Caco-2 (cell line): ENCODE data around the gene MICALL1. TPM values are rescaled to one million over a fixed set of nuclear protein-coding genes. Genes with fewer than 3 reads are reported as not detected.

Experiments used
- BruUV-seq: library from RNA; stranded (reverse); fragments of 400-500 nt; replicated peaks from 2 replicates; lab custom pipeline; 2021; lab: Mats Ljungman, UMichigan
- CTCF ChIA-PET: fragments of 300-600 bp; sonication (Branson Sonifier 250); formaldehyde crosslinking; loops from one replicate; lab custom pipeline; 2022; ENCODE audit warnings: antibody characterized with exemption; lab: Charles Lee
- POLR2A ChIA-PET: fragments of 300-600 bp; sonication (Branson Sonifier 250); formaldehyde crosslinking; loops from one replicate; lab custom pipeline; 2022; ENCODE audit warnings: antibody characterized with exemption; lab: Charles Lee
- DNase-seq, 2 experiments: peaks; one replicate each; pipeline versions ENCODE4 v3.0.0 to v3.0.0-alpha.2; 2020 to 2022
- H3K27me3 ChIP-seq: replicated peaks from 2 replicates; pipeline ENCODE4 v1.6.0; 2011; ENCODE audit warnings: low read length; ENCODE audit not compliant: control insufficient read depth, insufficient read depth
- H3K36me3 ChIP-seq: 2 replicates; pipeline ENCODE4 v1.5.1; 2011; ENCODE audit warnings: low read length; ENCODE audit not compliant: control insufficient read depth, insufficient read depth
- H3K4me1 ChIP-seq: fragments of 250-450 bp; sonication (Bioruptor Pico); 2 replicates; pipeline ENCODE4 v1.5.1; 2020; ENCODE audit warnings: mild to moderate bottlenecking
- H3K4me3 ChIP-seq: 2 replicates; pipeline ENCODE4 v1.5.1; 2011; ENCODE audit warnings: low read depth, mild to moderate bottlenecking, control low read depth, low read length
- H3K9me3 ChIP-seq: fragments of 250-450 bp; sonication (Bioruptor Pico); 2 replicates; pipeline ENCODE4 v1.5.1; 2020; ENCODE audit warnings: mild to moderate bottlenecking, moderate library complexity
- H3K27ac Mint-ChIP-seq: one replicate; pipeline ENCODE4 v1.8.0; 2022; ENCODE audit warnings: mixed read lengths; ENCODE audit not compliant: unreplicated experiment
- H3K27me3 Mint-ChIP-seq: one replicate; pipeline ENCODE4 v1.8.0; 2022; ENCODE audit warnings: mixed read lengths; ENCODE audit not compliant: insufficient read depth, unreplicated experiment
- H3K36me3 Mint-ChIP-seq: one replicate; pipeline ENCODE4 v1.8.0; 2022; ENCODE audit warnings: mild to moderate bottlenecking, mixed read lengths; ENCODE audit not compliant: insufficient read depth, unreplicated experiment
- H3K4me1 Mint-ChIP-seq: one replicate; pipeline ENCODE4 v1.8.0; 2022; ENCODE audit warnings: low read depth, mixed read lengths; ENCODE audit not compliant: unreplicated experiment
- H3K4me3 Mint-ChIP-seq: one replicate; pipeline ENCODE4 v1.8.0; 2022; ENCODE audit warnings: mild to moderate bottlenecking, moderate library complexity, mixed read lengths; ENCODE audit not compliant: unreplicated experiment
- H3K9me3 Mint-ChIP-seq: one replicate; pipeline ENCODE4 v1.8.0; 2022; ENCODE audit warnings: mixed read lengths; ENCODE audit not compliant: unreplicated experiment
- intact Hi-C: fragments of 100-400 bp; cut with micrococcal nuclease; formaldehyde crosslinking; loops from one replicate; pipeline ENCODE4 v1.10.0; 2022; ENCODE audit not compliant: unreplicated experiment
- total RNA-seq: library from RNA; stranded (reverse); gene quantifications from 2 replicates; pipeline ENCODE4 v1.2.3, GENCODE V29; 2022
- TF ChIP-seq, protein P1 (sequence below), 2 experiments: fragments of 200-600 bp in 1 of 2; IDR thresholded peaks; 1 replicate in 1 of 2; 2 replicates in 1 of 2; pipeline versions ENCODE4 v1.5.1 to v1.8.0; 2011 to 2022; ENCODE audit warnings: antibody characterized with exemption in 1 of 2, control low read depth in 1 of 2, inconsistent platforms in 1 of 2, low read depth in 1 of 2, low read length in 1 of 2, mild to moderate bottlenecking in 1 of 2, moderate library complexity in 1 of 2; ENCODE audit not compliant: insufficient read depth in 1 of 2, severe bottlenecking in 1 of 2, unreplicated experiment in 1 of 2

Gene MICALL1
- total RNA-seq, 1 experiment from 2014 or later, result 46.7 TPM

DNA sequence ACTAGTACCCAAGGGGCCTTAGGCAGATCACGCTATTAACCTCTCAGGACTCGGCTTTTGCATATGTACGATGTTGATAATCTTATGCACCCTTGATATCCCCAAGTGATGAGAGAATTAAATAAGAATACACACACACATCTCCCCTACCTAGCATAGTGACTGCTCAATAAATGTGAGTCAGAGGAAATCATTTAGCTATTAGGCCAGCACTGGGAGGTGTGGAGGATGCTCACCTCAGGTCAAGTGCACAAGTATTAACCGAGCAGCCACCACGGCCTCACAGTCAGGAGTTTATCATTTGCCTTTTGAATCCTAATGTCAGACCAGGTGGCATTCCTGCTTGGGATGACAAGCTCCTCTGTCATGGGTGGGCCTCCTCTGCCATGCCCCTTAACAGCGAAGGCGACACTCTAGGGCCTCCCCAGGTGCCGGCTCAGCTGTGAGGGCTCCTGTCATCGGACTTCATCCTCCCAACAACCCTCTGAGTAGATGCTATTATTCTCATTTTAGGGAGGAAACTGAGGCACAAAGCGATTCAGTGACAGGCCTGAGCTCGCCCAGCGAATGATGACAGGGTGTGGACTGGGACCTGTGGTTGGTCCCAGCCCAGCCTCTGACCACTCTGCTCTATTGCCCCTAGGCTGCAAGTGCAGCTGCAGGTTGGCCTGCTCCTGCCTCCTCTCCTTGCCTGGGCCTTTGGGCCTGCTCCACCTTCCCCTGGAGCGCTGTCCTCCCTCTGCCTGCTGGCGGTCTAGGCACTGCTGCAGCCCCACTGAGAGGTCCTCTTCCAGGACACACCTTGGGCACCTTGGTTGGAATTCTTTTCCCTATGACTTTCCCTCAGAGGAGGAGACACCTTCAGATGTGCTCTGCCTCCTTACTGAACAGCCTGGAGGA is 83.3 kb downstream of the MICALL1 start:
- intact Hi-C loops, result no loop called here

DNA sequence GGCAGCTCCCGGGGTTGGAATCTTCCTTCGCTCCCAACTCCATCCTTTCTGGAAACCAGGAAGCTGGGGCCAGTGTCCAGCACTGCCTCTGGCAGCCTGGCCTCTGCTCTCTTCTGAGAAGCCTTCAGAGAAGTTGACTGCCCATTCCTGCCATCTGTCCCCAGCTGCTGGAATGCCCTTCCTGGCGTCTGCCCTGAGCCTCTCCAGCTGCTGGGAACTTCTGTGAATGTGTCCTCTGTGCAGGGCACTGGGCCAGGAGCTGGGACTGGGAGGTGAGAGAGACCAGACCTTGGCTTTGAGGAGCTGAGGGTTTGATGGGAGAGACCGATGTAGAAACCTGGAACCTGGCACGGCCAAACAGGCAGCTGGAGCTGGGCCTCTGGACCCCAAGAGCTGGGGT is 84.2 kb downstream of the MICALL1 start:
- H3K27me3 Mint-ChIP-seq, result no peaks in the 10 kb centered on the region
- H3K9me3 ChIP-seq, result no peaks in the 10 kb centered on the region
- DNase-seq, result no peak
- ChIA-PET POLR2A (no interaction called here), CTCF (interaction anchor here (0.9 kb wide), 1 partner anchor 103 kb away, joined by 3 read pairs; no protein-coding TSS in a partner anchor)
- H3K4me1 ChIP-seq, result no peaks in the 10 kb centered on the region
- H3K4me3 Mint-ChIP-seq, result no peak overlapping the region
- no peak overlapping the region for H3K27ac Mint-ChIP-seq
- H3K9me3 Mint-ChIP-seq, result no peaks in the 10 kb centered on the region
- H3K36me3 ChIP-seq, result no peaks in the 10 kb centered on the region
- H3K4me1 Mint-ChIP-seq, result no peaks in the 10 kb centered on the region
- H3K4me3 ChIP-seq, result no peak overlapping the region
- BruUV-seq, result no TSS peak
- peaks cover 4% of the 10 kb centered on the region for H3K36me3 Mint-ChIP-seq
- no peaks in the 10 kb centered on the region; the same call in 1 of the 2 replicates for H3K27me3 ChIP-seq
- TF ChIP-seq, protein P1, sequence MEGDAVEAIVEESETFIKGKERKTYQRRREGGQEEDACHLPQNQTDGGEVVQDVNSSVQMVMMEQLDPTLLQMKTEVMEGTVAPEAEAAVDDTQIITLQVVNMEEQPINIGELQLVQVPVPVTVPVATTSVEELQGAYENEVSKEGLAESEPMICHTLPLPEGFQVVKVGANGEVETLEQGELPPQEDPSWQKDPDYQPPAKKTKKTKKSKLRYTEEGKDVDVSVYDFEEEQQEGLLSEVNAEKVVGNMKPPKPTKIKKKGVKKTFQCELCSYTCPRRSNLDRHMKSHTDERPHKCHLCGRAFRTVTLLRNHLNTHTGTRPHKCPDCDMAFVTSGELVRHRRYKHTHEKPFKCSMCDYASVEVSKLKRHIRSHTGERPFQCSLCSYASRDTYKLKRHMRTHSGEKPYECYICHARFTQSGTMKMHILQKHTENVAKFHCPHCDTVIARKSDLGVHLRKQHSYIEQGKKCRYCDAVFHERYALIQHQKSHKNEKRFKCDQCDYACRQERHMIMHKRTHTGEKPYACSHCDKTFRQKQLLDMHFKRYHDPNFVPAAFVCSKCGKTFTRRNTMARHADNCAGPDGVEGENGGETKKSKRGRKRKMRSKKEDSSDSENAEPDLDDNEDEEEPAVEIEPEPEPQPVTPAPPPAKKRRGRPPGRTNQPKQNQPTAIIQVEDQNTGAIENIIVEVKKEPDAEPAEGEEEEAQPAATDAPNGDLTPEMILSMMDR (IDR thresholded peaks at IDR 0.05; ENCODE audit: insufficient read depth in 1 of 2, low read depth in 1 of 2, low read length in 1 of 2, severe bottlenecking in 1 of 2, unreplicated experiment in 1 of 2), result no peak
- intact Hi-C loops, result no loop called here

More for the DNA sequence above, 83.3 kb downstream of the MICALL1 start:
- no peak overlapping the region for H3K4me3 Mint-ChIP-seq
- H3K27ac Mint-ChIP-seq, result no peak overlapping the region
- no peaks in the 10 kb centered on the region for H3K4me1 Mint-ChIP-seq
- H3K4me1 ChIP-seq, result no peaks in the 10 kb centered on the region
- no peaks in the 10 kb centered on the region for H3K36me3 ChIP-seq
- no peaks in the 10 kb centered on the region for H3K9me3 Mint-ChIP-seq
- no peaks in the 10 kb centered on the region for H3K27me3 Mint-ChIP-seq
- TF ChIP-seq, protein P1 (IDR thresholded peaks at IDR 0.05; ENCODE audit: insufficient read depth in 1 of 2, low read depth in 1 of 2, low read length in 1 of 2, severe bottlenecking in 1 of 2, unreplicated experiment in 1 of 2), result no peak
- H3K4me3 ChIP-seq, result no peak overlapping the region
- BruUV-seq, result no TSS peak
- CTCF ChIA-PET, result interaction anchor here (0.9 kb wide), 1 partner anchor 102 kb away, joined by 3 read pairs; no protein-coding TSS in a partner anchor
- H3K27me3 ChIP-seq, result no peaks in the 10 kb centered on the region; the same call in 1 of the 2 replicates
- POLR2A ChIA-PET, result no interaction called here
- H3K36me3 Mint-ChIP-seq, result peaks cover 4% of the 10 kb centered on the region
- no peaks in the 10 kb centered on the region for H3K9me3 ChIP-seq
- DNase-seq, result no peak

DNA sequence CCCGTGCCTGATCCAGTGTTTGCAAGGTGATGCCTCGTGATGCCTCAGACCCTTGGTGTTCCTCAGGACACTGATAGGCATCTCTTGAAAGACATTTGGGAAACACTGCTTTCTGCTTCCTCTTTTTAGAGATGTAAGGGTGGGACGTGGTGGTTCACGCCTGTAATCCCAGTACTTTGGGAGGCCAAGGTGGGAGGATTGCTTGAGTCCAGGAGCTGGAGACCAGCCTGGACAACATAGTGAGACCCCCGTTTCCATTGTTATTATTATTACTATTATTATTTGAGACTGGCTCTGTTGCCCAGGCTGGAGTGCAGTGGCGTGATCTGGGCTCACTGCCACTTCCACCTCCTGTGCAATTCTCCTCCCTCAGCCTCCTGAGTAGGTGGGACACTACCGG is 84.8 kb downstream of the MICALL1 start:
- Histone ChIP-seq H3K36me3 (no peaks in the 10 kb centered on the region), H3K4me3 (no peak overlapping the region), H3K9me3 (no peaks in the 10 kb centered on the region), H3K27me3 (no peaks in the 10 kb centered on the region; the same call in 1 of the 2 replicates), H3K4me1 (no peaks in the 10 kb centered on the region)
- intact Hi-C loops, result no loop called here
- Mint-ChIP-seq H3K4me3 (no peak overlapping the region), H3K36me3 (no peaks in the 10 kb centered on the region), H3K27ac (no peak overlapping the region), H3K4me1 (no peaks in the 10 kb centered on the region), H3K9me3 (no peaks in the 10 kb centered on the region), H3K27me3 (no peaks in the 10 kb centered on the region)
- no TSS peak for BruUV-seq
- CTCF ChIA-PET, result interaction anchor here (0.9 kb wide), 1 partner anchor 103 kb away, joined by 3 read pairs; no protein-coding TSS in a partner anchor
- POLR2A ChIA-PET, result no interaction called here
- TF ChIP-seq, protein P1 (IDR thresholded peaks at IDR 0.05; ENCODE audit: insufficient read depth in 1 of 2, low read depth in 1 of 2, low read length in 1 of 2, severe bottlenecking in 1 of 2, unreplicated experiment in 1 of 2), result no peak
- DNase-seq, result no peak
